Measurements from ENCODE around the gene PLAC9. TPM values are rescaled to one million over a fixed set of nuclear protein-coding genes. Genes with fewer than 3 reads are reported as not detected.
A peak's percentile ranks its signal among the peaks of the same experiment; 100 is the strongest.

Gene PLAC9
- total and polyA plus RNA-seq, 9 donors: 3.1 to 16.9 (median 6.7) TPM

GRCh38 chr10:80156216-80156615 lies 23.7 kb downstream of the PLAC9 start:
- TF ChIP-seq POLR2A (IDR thresholded peaks at IDR 0.05) (no peak), CTCF (IDR thresholded peaks at IDR 0.05) (no peak), EP300 (IDR thresholded peaks at IDR 0.05) (no peak)
- Histone ChIP-seq H3K4me3 (no peak overlapping the region), H3K27me3 (no peaks in the 10 kb centered on the region), H3K9me3 (no peaks in the 10 kb centered on the region), H3K27ac (no peak overlapping the region), H3K36me3 (no peaks in the 10 kb centered on the region), H3K4me1 (ENCODE audit: insufficient read depth) (peaks cover 11% of the 10 kb centered on the region)
- intact Hi-C loops (cut with DNase I): loop anchor here in 3 of 4 donors (5.0 kb wide), 2 partner anchors 46 to 51 kb away; partner anchors contain the start of gene ANXA11 (in 2 of the 3)
- no peak for DNase-seq
- 92 to 95% (median 92%) methylated on average over 5 of the region's 5 CpGs for WGBS, 3 donors

- peaks cover 11% of the 10 kb centered on the region for H3K4me1 ChIP-seq (ENCODE audit: insufficient read depth)
- H3K27ac ChIP-seq: peak overlapping the region in 1 of 2 donors; percentile 31
- H3K27me3 ChIP-seq: no peaks in the 10 kb centered on the region
- intact Hi-C loops (cut with DNase I): loop anchor here in 3 of 4 donors (5.0 kb wide), 2 partner anchors 45 to 50 kb away; partner anchors contain the start of gene ANXA11 (in 2 of the 3)
- TF ChIP-seq POLR2A (IDR thresholded peaks at IDR 0.05) (no peak), CTCF (IDR thresholded peaks at IDR 0.05) (no peak), EP300 (IDR thresholded peaks at IDR 0.05) (no peak)
- DNase-seq: no peak
- WGBS, 3 donors: 96 to 98% (median 97%) methylated on average over 14 of the region's 14 CpGs
- H3K9me3 ChIP-seq: no peaks in the 10 kb centered on the region
- H3K4me3 ChIP-seq: no peak overlapping the region
- no peaks in the 10 kb centered on the region for H3K36me3 ChIP-seq
These were observed 25.0 kb downstream of the PLAC9 start for GRCh38 chr10:80157561-80157960.

GRCh38 chr10:80158126-80158525 lies 25.6 kb downstream of the PLAC9 start:
- DNase-seq: no peak
- H3K36me3 ChIP-seq: no peaks in the 10 kb centered on the region
- H3K27ac ChIP-seq: peak overlapping the region in 1 of 2 donors; percentile 31
- intact Hi-C loops (cut with DNase I): loop anchor here in 3 of 4 donors (5.0 kb wide), 2 partner anchors 44 to 49 kb away; partner anchors contain the start of gene ANXA11 (in 2 of the 3)
- no peaks in the 10 kb centered on the region for H3K9me3 ChIP-seq
- H3K27me3 ChIP-seq: no peaks in the 10 kb centered on the region
- WGBS, 3 donors: 71 to 81% (median 72%) methylated on average over 5 of the region's 5 CpGs
- no peak for TF ChIP-seq POLR2A (IDR thresholded peaks at IDR 0.05)
- no peak for TF ChIP-seq EP300 (IDR thresholded peaks at IDR 0.05)
- no peak for TF ChIP-seq CTCF (IDR thresholded peaks at IDR 0.05)
- no peak overlapping the region for H3K4me3 ChIP-seq
- peaks cover 11% of the 10 kb centered on the region for H3K4me1 ChIP-seq (ENCODE audit: insufficient read depth)

GRCh38 chr10:80158598-80159127 lies 26.1 kb downstream of the PLAC9 start:
- WGBS, 3 donors: 20 to 27% (median 27%) methylated on average over 14 of the region's 14 CpGs
- Histone ChIP-seq H3K36me3 (no peaks in the 10 kb centered on the region), H3K27me3 (no peaks in the 10 kb centered on the region)

More at GRCh38 chr10:80158598-80159127, 26.1 kb downstream of the PLAC9 start:
- Histone ChIP-seq H3K9me3 (no peaks in the 10 kb centered on the region), H3K27ac (peak overlapping the region; percentile 16 to 41), H3K4me3 (no peak overlapping the region), H3K4me1 (ENCODE audit: insufficient read depth) (peaks cover 11% of the 10 kb centered on the region)
- DNase-seq: peak; percentile 69 to 87 (median 77)
- TF ChIP-seq POLR2A (IDR thresholded peaks at IDR 0.05) (no peak), CTCF (IDR thresholded peaks at IDR 0.05) (no peak)
- intact Hi-C loops (cut with DNase I): loop anchor here in 3 of 4 donors (5.0 kb wide), 2 partner anchors 44 to 49 kb away; partner anchors contain the start of gene ANXA11 (in 2 of the 3)
